ENCODE results near the gene KCNK15.

KCNK15 gene

GRCh38 chr20:44736170-44737021, 9.3 kb upstream of the KCNK15 start:
- no peak for DNase-seq

GRCh38 chr20:44737116-44737515, 8.5 kb upstream of the KCNK15 start:
- no peak for DNase-seq

GRCh38 chr20:44738813-44739477, 6.7 kb upstream of the KCNK15 start:
- no peak for DNase-seq

GRCh38 chr20:44739942-44740341, 5.7 kb upstream of the KCNK15 start:
- no peak for DNase-seq

- DNase-seq, result no peak
Observed at GRCh38 chr20:44742304-44743079, 3.2 kb upstream of the KCNK15 start.

GRCh38 chr20:44743080-44743701, 2.5 kb upstream of the KCNK15 start:
- DNase-seq, result no peak

- no peak for DNase-seq
Observed at GRCh38 chr20:44743916-44744655, 1.6 kb upstream of the KCNK15 start.

GRCh38 chr20:44745122-44745597, 505 bp upstream of the KCNK15 start:
- DNase-seq, result no peak

GRCh38 chr20:44746367-44747165, 901 bp downstream of the KCNK15 start:
- DNase-seq, result peak; percentile 81

- DNase-seq, result peak; percentile 88
Observed at GRCh38 chr20:44747166-44748004, 1.7 kb downstream of the KCNK15 start.

- DNase-seq, result no peak
Observed at GRCh38 chr20:44748005-44748370, 2.3 kb downstream of the KCNK15 start.

- DNase-seq, result no peak
Observed at GRCh38 chr20:44750081-44750805, 4.6 kb downstream of the KCNK15 start.

GRCh38 chr20:44752099-44752931, 6.7 kb downstream of the KCNK15 start:
- no peak for DNase-seq

- no peak for DNase-seq
Observed at GRCh38 chr20:44754554-44754953, 8.9 kb downstream of the KCNK15 start.

- DNase-seq, result no peak
Observed at GRCh38 chr20:44756011-44756688, 10.5 kb downstream of the KCNK15 start.

GRCh38 chr20:44756956-44757355, 11.3 kb downstream of the KCNK15 start:
- DNase-seq, result no peak

GRCh38 chr20:44758247-44759101, 12.8 kb downstream of the KCNK15 start:
- no peak for DNase-seq
